ENCODE data around the gene TTPAL. TPM values are rescaled to one million over a fixed set of nuclear protein-coding genes. Genes with fewer than 3 reads are reported as not detected.

Gene TTPAL
- total and polyA plus RNA-seq, 10 of the 15 experiments (the other 5 are each of a cell fraction or from before 2014, with no cell fraction given), result 4.0 to 24.0 (median 9.3) TPM

DNA sequence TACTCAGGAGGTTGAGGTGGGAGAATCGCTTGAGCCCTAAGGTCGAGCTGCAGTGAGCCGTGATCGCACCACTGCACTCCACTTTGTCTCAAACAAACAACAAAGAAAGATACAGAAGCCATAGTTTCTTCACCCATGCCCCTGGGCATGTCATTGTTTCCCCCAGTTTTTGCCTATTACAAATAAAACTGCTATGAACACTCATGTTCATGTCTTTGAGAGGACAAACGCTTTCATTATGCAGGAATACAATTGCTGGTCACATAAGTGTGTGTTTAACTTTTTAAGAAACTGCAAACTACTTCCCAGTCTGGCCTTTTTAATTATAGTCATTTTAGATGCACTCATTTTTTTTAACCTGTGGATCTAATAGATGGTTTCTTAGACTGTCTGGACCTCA is 12.2 kb upstream of the TTPAL start:
- Histone ChIP-seq H3K27ac (ENCODE audit: control insufficient read depth, insufficient read depth) (no peak overlapping the region), H2AFZ (ENCODE audit: control insufficient read depth, low read depth, low read length) (no peak overlapping the region), H3K9me3 (replicated peaks; ENCODE audit: control insufficient read depth, insufficient read depth, low read length) (no peaks in the 10 kb centered on the region), H3K36me3 (ENCODE audit: control insufficient read depth in 2 of 2, insufficient read depth in 2 of 2, low read length in 1 of 2) (no peaks in the 10 kb centered on the region), H3K27me3 (replicated peaks in 1 of 2; ENCODE audit: control insufficient read depth in 2 of 2, insufficient read depth in 2 of 2, low read length in 1 of 2) (no peaks in the 10 kb centered on the region; a peak in 1 of 4 replicates), H4K20me1 (ENCODE audit: control insufficient read depth, insufficient read depth) (no peaks in the 10 kb centered on the region), H3K4me1 (ENCODE audit: control insufficient read depth, insufficient read depth, low read length) (no peaks in the 10 kb centered on the region), H3K4me2 (ENCODE audit: control insufficient read depth, insufficient read depth) (no peak overlapping the region), H3K4me3 (no peak overlapping the region), H3K9ac (ENCODE audit: control insufficient read depth, insufficient read depth, low read length) (no peak overlapping the region), H3K79me2 (ENCODE audit: control insufficient read depth, insufficient read depth, low read length) (no peaks in the 10 kb centered on the region)
- DNase-seq (ENCODE audit: low read depth, low spot score), result no peak
- no peak for FAIRE-seq
- SMC1A ChIA-PET (ENCODE audit: uncharacterized antibody, unreplicated experiment), result interaction anchor here (1.2 kb wide), 1 partner anchor 146 kb away, joined by 3 read pairs; no protein-coding TSS in a partner anchor
- 36% methylated on average over 5 of the region's 5 CpGs for WGBS (ENCODE audit: insufficient coverage, insufficient replicate concordance, low lambda C conversion rate, missing lambda C conversion rate)
- in situ Hi-C loops (cut with MboI) (no loop called here), intact Hi-C loops (cut with micrococcal nuclease; ENCODE audit: unreplicated experiment) (loop anchor here (5.0 kb wide), 1 partner anchor 246 kb away; no protein-coding TSS in a partner anchor)
- no TSS peak for BruUV-seq (replicated peaks)
- no peak for ATAC-seq
- RAD21 ChIA-PET (ENCODE audit: unreplicated experiment), result interaction anchor here (0.7 kb wide), 1 partner anchor 169 kb away, joined by 3 read pairs; no protein-coding TSS in a partner anchor
- POLR2A ChIA-PET, result no interaction called here
- CTCF ChIA-PET, result no interaction called here
- TF ChIP-seq IRF4 (IDR thresholded peaks at IDR 0.05; ENCODE audit: low read depth, low read length) (no peak), CHD2 (IDR thresholded peaks at IDR 0.05; ENCODE audit: borderline replicate concordance, low read depth, low read length) (no peak), MYC (IDR thresholded peaks at IDR 0.05; ENCODE audit: insufficient read depth, insufficient read length, insufficient replicate concordance, low read length, severe bottlenecking) (no peak), MTA2 (IDR thresholded peaks at IDR 0.05; ENCODE audit: low read depth) (no peak), ZNF274 (IDR thresholded peaks at IDR 0.05; ENCODE audit: insufficient read depth, insufficient read length) (no peak), TCF3 (IDR thresholded peaks at IDR 0.05; ENCODE audit: borderline replicate concordance, insufficient read depth, low read depth, low read length) (no peak), NFYA (IDR thresholded peaks at IDR 0.05; ENCODE audit: borderline replicate concordance, low read depth, low read length) (no peak)
- TF ChIP-seq, protein P1, sequence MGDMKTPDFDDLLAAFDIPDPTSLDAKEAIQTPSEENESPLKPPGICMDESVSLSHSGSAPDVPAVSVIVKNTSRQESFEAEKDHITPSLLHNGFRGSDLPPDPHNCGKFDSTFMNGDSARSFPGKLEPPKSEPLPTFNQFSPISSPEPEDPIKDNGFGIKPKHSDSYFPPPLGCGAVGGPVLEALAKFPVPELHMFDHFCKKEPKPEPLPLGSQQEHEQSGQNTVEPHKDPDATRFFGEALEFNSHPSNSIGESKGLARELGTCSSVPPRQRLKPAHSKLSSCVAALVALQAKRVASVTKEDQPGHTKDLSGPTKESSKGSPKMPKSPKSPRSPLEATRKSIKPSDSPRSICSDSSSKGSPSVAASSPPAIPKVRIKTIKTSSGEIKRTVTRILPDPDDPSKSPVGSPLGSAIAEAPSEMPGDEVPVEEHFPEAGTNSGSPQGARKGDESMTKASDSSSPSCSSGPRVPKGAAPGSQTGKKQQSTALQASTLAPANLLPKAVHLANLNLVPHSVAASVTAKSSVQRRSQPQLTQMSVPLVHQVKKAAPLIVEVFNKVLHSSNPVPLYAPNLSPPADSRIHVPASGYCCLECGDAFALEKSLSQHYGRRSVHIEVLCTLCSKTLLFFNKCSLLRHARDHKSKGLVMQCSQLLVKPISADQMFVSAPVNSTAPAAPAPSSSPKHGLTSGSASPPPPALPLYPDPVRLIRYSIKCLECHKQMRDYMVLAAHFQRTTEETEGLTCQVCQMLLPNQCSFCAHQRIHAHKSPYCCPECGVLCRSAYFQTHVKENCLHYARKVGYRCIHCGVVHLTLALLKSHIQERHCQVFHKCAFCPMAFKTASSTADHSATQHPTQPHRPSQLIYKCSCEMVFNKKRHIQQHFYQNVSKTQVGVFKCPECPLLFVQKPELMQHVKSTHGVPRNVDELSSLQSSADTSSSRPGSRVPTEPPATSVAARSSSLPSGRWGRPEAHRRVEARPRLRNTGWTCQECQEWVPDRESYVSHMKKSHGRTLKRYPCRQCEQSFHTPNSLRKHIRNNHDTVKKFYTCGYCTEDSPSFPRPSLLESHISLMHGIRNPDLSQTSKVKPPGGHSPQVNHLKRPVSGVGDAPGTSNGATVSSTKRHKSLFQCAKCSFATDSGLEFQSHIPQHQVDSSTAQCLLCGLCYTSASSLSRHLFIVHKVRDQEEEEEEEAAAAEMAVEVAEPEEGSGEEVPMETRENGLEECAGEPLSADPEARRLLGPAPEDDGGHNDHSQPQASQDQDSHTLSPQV (IDR thresholded peaks at IDR 0.05), result no peak
- TF ChIP-seq, protein P2, sequence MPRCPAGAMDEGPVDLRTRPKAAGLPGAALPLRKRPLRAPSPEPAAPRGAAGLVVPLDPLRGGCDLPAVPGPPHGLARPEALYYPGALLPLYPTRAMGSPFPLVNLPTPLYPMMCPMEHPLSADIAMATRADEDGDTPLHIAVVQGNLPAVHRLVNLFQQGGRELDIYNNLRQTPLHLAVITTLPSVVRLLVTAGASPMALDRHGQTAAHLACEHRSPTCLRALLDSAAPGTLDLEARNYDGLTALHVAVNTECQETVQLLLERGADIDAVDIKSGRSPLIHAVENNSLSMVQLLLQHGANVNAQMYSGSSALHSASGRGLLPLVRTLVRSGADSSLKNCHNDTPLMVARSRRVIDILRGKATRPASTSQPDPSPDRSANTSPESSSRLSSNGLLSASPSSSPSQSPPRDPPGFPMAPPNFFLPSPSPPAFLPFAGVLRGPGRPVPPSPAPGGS (IDR thresholded peaks at IDR 0.05; ENCODE audit: borderline replicate concordance, insufficient read depth, low read depth, low read length, poor library complexity, severe bottlenecking), result no peak
- TF ChIP-seq, protein P3, sequence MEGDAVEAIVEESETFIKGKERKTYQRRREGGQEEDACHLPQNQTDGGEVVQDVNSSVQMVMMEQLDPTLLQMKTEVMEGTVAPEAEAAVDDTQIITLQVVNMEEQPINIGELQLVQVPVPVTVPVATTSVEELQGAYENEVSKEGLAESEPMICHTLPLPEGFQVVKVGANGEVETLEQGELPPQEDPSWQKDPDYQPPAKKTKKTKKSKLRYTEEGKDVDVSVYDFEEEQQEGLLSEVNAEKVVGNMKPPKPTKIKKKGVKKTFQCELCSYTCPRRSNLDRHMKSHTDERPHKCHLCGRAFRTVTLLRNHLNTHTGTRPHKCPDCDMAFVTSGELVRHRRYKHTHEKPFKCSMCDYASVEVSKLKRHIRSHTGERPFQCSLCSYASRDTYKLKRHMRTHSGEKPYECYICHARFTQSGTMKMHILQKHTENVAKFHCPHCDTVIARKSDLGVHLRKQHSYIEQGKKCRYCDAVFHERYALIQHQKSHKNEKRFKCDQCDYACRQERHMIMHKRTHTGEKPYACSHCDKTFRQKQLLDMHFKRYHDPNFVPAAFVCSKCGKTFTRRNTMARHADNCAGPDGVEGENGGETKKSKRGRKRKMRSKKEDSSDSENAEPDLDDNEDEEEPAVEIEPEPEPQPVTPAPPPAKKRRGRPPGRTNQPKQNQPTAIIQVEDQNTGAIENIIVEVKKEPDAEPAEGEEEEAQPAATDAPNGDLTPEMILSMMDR (IDR thresholded peaks at IDR 0.05 in 2 of 3, conservative IDR thresholded peaks at IDR 0.05 in 1 of 3; ENCODE audit: control insufficient read depth in 2 of 3, extremely low read depth in 1 of 3, insufficient read depth in 1 of 3, low read depth in 3 of 3, low read length in 3 of 3), result no peak

All from GM12878 (cell line).